H1 (cell line): ENCODE data around the gene SLC18A3. TPM values are rescaled to one million over a fixed set of nuclear protein-coding genes. Genes with fewer than 3 reads are reported as not detected.

Experiments used
- CTCF ChIA-PET: fragments of 300-600 bp; sonication (Branson Sonifier 250); formaldehyde crosslinking; loops from one replicate; lab custom pipeline; 2021; ENCODE audit not compliant: partially characterized antibody; lab: Charles Lee
- POLR2A ChIA-PET: fragments of 300-600 bp; sonication (Branson Sonifier 250); formaldehyde crosslinking; loops from one replicate; lab custom pipeline; 2021; ENCODE audit warnings: inconsistent platforms; ENCODE audit not compliant: partially characterized antibody; lab: Charles Lee
- DNase-seq, 2 experiments: peaks; one replicate each; pipeline versions ENCODE4 v3.0.0 to v3.0.0-alpha.2; 2010 to 2022; ENCODE audit warnings: low spot score in 2 of 2, low read depth in 1 of 2, mixed read lengths in 1 of 2
- FAIRE-seq: peaks from 2 replicates; lab custom pipeline; 2011; peaks lifted over from hg19 to GRCh38; lab: Jason Lieb, UNC
- H2AFZ ChIP-seq: 2 replicates; pipeline ENCODE4 v1.8.1; 2012; ENCODE audit warnings: low read length, inconsistent platforms
- H2AK5ac ChIP-seq: 2 replicates; pipeline ENCODE4 v1.6.1; 2013; ENCODE audit warnings: low read depth, low read length
- H2BK120ac ChIP-seq: replicated peaks from 2 replicates; pipeline ENCODE3; 2013; ENCODE audit warnings: low read depth, low read length, inconsistent platforms
- H2BK12ac ChIP-seq: 2 replicates; pipeline ENCODE4 v1.6.1; 2013; ENCODE audit warnings: low read depth, low read length
- H2BK15ac ChIP-seq: 2 replicates; pipeline ENCODE4 v1.6.1; 2013; ENCODE audit warnings: low read length
- H2BK20ac ChIP-seq: 2 replicates; pipeline ENCODE4 v1.6.1; 2013; ENCODE audit warnings: low read length
- H2BK5ac ChIP-seq: 2 replicates; pipeline ENCODE4 v1.6.1; 2013; ENCODE audit warnings: low read depth, low read length
- H3K14ac ChIP-seq: 2 replicates; pipeline ENCODE4 v1.6.1; 2013; ENCODE audit warnings: inconsistent platforms; ENCODE audit not compliant: insufficient read length
- H3K18ac ChIP-seq: 2 replicates; pipeline ENCODE4 v1.6.1; 2013; ENCODE audit warnings: low read length; ENCODE audit errors: extremely low read depth
- H3K23ac ChIP-seq: 2 replicates; pipeline ENCODE4 v1.6.1; 2013; ENCODE audit warnings: inconsistent platforms; ENCODE audit not compliant: insufficient read length
- H3K23me2 ChIP-seq: 2 replicates; pipeline ENCODE4 v1.6.1; 2013; ENCODE audit warnings: low read depth, low read length
- H3K27ac ChIP-seq: 2 replicates; pipeline ENCODE4 v1.6.1; 2011; ENCODE audit warnings: low read depth, low read length, inconsistent platforms
- H3K27me3 ChIP-seq, 4 experiments: replicated peaks in 1 of 4; 1 replicate in 1 of 4; 2 replicates in 3 of 4; pipeline versions ENCODE4 v1.6.1 to v1.8.1; 2011 to 2013; ENCODE audit warnings: low read length in 3 of 4, mild to moderate bottlenecking in 3 of 4, inconsistent platforms in 2 of 4, mixed read lengths in 2 of 4, moderate library complexity in 1 of 4; ENCODE audit not compliant: control insufficient read depth in 3 of 4, insufficient read depth in 3 of 4; ENCODE audit errors: extremely low read depth in 1 of 4
- H3K36me3 ChIP-seq, 4 experiments: 2 replicates each; pipeline versions ENCODE4 v1.6.1 to v1.8.1; 2011 to 2013; ENCODE audit warnings: mild to moderate bottlenecking in 4 of 4, low read length in 3 of 4, moderate library complexity in 2 of 4, control low read depth in 1 of 4, inconsistent platforms in 1 of 4; ENCODE audit not compliant: insufficient read depth in 4 of 4, control insufficient read depth in 2 of 4
- H3K4ac ChIP-seq: replicated peaks from 2 replicates; pipeline ENCODE3; 2013; ENCODE audit warnings: low read length, low read depth, mixed read lengths, inconsistent platforms; ENCODE audit not compliant: insufficient read length
- H3K4me1 ChIP-seq, 4 experiments: replicated peaks in 1 of 4; 1 replicate in 1 of 4; 2 replicates in 3 of 4; pipeline versions ENCODE4 v1.6.1 to v1.8.1; 2011 to 2013; ENCODE audit warnings: low read length in 3 of 4, inconsistent platforms in 2 of 4, mixed read lengths in 1 of 4; ENCODE audit not compliant: insufficient read depth in 4 of 4, control insufficient read depth in 3 of 4
- H3K4me2 ChIP-seq, 2 experiments: 2 replicates each; pipeline versions ENCODE4 v1.6.1 to v1.8.1; 2011 to 2013; ENCODE audit warnings: low read depth in 2 of 2, low read length in 2 of 2, control low read depth in 1 of 2, inconsistent platforms in 1 of 2, mild to moderate bottlenecking in 1 of 2; ENCODE audit not compliant: insufficient read depth in 1 of 2
- H3K4me3 ChIP-seq, 4 experiments: fragments of 200-600, 300-600 bp in 1 of 4; sonication (generic), shearing (Covaris generic), sonication (Bioruptor Twin) in 1 of 4; 2 replicates each; pipeline versions ENCODE4 v1.5.1 to v1.8.1; 2011 to 2016; ENCODE audit warnings: low read length in 4 of 4, low read depth in 3 of 4, control low read depth in 2 of 4, inconsistent platforms in 2 of 4, mild to moderate bottlenecking in 2 of 4, mixed read lengths in 1 of 4, moderate library complexity in 1 of 4; ENCODE audit not compliant: insufficient read depth in 2 of 4; ENCODE audit errors: extremely low read depth in 1 of 4
- H3K56ac ChIP-seq: replicated peaks from 2 replicates; pipeline ENCODE3; 2013; ENCODE audit warnings: low read depth, mild to moderate bottlenecking, mixed read lengths, low read length, inconsistent platforms; ENCODE audit not compliant: insufficient read length
- H3K79me1 ChIP-seq: 2 replicates; pipeline ENCODE4 v1.6.1; 2013; ENCODE audit warnings: low read depth, low read length, control low read depth
- H3K79me2 ChIP-seq, 2 experiments: 2 replicates each; pipeline versions ENCODE4 v1.6.1 to v1.8.1; 2012 to 2013; ENCODE audit warnings: low read length in 2 of 2, mild to moderate bottlenecking in 2 of 2, inconsistent platforms in 1 of 2; ENCODE audit not compliant: insufficient read depth in 2 of 2, control insufficient read depth in 1 of 2
- H3K9ac ChIP-seq, 4 experiments: replicated peaks in 1 of 4; 1 replicate in 1 of 4; 2 replicates in 3 of 4; pipeline versions ENCODE4 v1.6.1 to v1.8.1; 2011 to 2013; ENCODE audit warnings: low read depth in 3 of 4, low read length in 3 of 4, control low read depth in 2 of 4, mild to moderate bottlenecking in 2 of 4, moderate library complexity in 2 of 4, inconsistent platforms in 1 of 4; ENCODE audit errors: extremely low read depth in 1 of 4
- H3K9me3 ChIP-seq, 2 experiments: 2 replicates each; pipeline versions ENCODE4 v1.6.1 to v1.8.1; 2012 to 2013; ENCODE audit warnings: mild to moderate bottlenecking in 2 of 2, moderate library complexity in 2 of 2, control low read depth in 1 of 2, inconsistent platforms in 1 of 2, low read depth in 1 of 2, low read length in 1 of 2, mixed read lengths in 1 of 2; ENCODE audit not compliant: insufficient read depth in 2 of 2
- H4K20me1 ChIP-seq, 2 experiments: replicated peaks in 1 of 2; 2 replicates each; pipeline versions ENCODE3 to v1.8.1; 2011 to 2013; ENCODE audit warnings: inconsistent platforms in 2 of 2, low read length in 2 of 2, mild to moderate bottlenecking in 1 of 2; ENCODE audit not compliant: insufficient read depth in 2 of 2, control insufficient read depth in 1 of 2
- H4K5ac ChIP-seq: 2 replicates; pipeline ENCODE4 v1.6.1; 2013; ENCODE audit warnings: low read length, low read depth, mixed read lengths, inconsistent platforms; ENCODE audit not compliant: insufficient read length
- H4K8ac ChIP-seq: 2 replicates; pipeline ENCODE4 v1.8.0; 2013; ENCODE audit warnings: mild to moderate bottlenecking, moderate library complexity, low read length, inconsistent platforms; ENCODE audit not compliant: insufficient read depth; ENCODE audit errors: extremely low read depth
- H4K91ac ChIP-seq: replicated peaks from 2 replicates; pipeline ENCODE3; 2013; ENCODE audit warnings: low read length, mixed read lengths, inconsistent platforms; ENCODE audit not compliant: insufficient read length
- CHD2 ChIP-seq: IDR thresholded peaks from 2 replicates; pipeline ENCODE4 v1.6.1; 2012; ENCODE audit warnings: low read length, improper control_type of control experiment
- EZH2 ChIP-seq: fragments of 200-600 bp; sonication (generic); IDR thresholded peaks from 2 replicates; pipeline ENCODE4 v1.7.1; 2012; ENCODE audit warnings: low read depth, mild to moderate bottlenecking, moderate library complexity, low read length, inconsistent platforms; ENCODE audit not compliant: severe bottlenecking
- RAD21 ChIP-seq, 2 experiments: IDR thresholded peaks in 1 of 2; conservative IDR thresholded peaks in 1 of 2; 2 replicates each; pipeline ENCODE4 v1.6.1; 2011; ENCODE audit warnings: low read depth in 2 of 2, low read length in 2 of 2, improper control_type of control experiment in 1 of 2, inconsistent platforms in 1 of 2, mild to moderate bottlenecking in 1 of 2, moderate library complexity in 1 of 2
- RNF2 ChIP-seq: fragments of 200-900, 300-1000 bp; sonication (generic); IDR thresholded peaks from 2 replicates; pipeline ENCODE4 v1.7.1; 2016; ENCODE audit warnings: borderline replicate concordance, low read depth, mild to moderate bottlenecking, antibody characterized with exemption, low read length; ENCODE audit not compliant: poor library complexity, severe bottlenecking; ENCODE audit errors: missing control alignments
- SAP30 ChIP-seq: fragments of 300-600 bp; sonication (generic); IDR thresholded peaks from 2 replicates; pipeline ENCODE4 v1.7.1; 2012; ENCODE audit warnings: low read length, moderate library complexity, mild to moderate bottlenecking, inconsistent platforms; ENCODE audit not compliant: insufficient read depth, insufficient replicate concordance
- SIN3A ChIP-seq, 2 experiments: IDR thresholded peaks in 1 of 2; conservative IDR thresholded peaks in 1 of 2; 2 replicates each; pipeline ENCODE4 v1.6.1; 2011 to 2012; ENCODE audit warnings: low read length in 2 of 2, improper control_type of control experiment in 1 of 2, low read depth in 1 of 2, mild to moderate bottlenecking in 1 of 2
- ZNF274 ChIP-seq: IDR thresholded peaks from 2 replicates; pipeline ENCODE4 v1.7.0; 2012; ENCODE audit warnings: low read length, borderline replicate concordance; ENCODE audit errors: extremely low read depth
- WGBS, 2 experiments: shearing (Covaris generic) in 1 of 2; methylation state at CpG; one replicate each; pipeline versions ENCODE4 v1.1.6 to v1.1.7; 2013 to 2015; ENCODE audit warnings: low lambda C conversion rate in 2 of 2, mixed read lengths in 2 of 2, inconsistent platforms in 1 of 2, low coverage in 1 of 2, missing lambda C conversion rate in 1 of 2; ENCODE audit not compliant: insufficient replicate concordance in 2 of 2, insufficient coverage in 1 of 2, insufficient read length in 1 of 2; ENCODE audit errors: extremely low coverage in 1 of 2, missing lambda C conversion rate in 1 of 2; 5-methylcytosine and 5-hydroxymethylcytosine counted together
- polyA plus RNA-seq, 7 experiments: library from polyadenylated mRNA; depleted of rRNA in 3 of 7; stranded (reverse) in 5 of 7; unstranded in 2 of 7; fragments of >200 nt in 5 of 7; fragments of 200-250 nt in 2 of 7; gene quantifications; 1 replicate in 5 of 7; 2 replicates in 1 of 7; 4 replicates in 1 of 7; pipeline versions ENCODE4 v1.2.1 to v1.2.3, GENCODE V29; 2011 to 2013; ENCODE audit warnings: missing spikeins in 2 of 7, mixed read lengths in 2 of 7
- total RNA-seq: library from RNA; stranded (reverse); fragmentation: NEBNext Ultra II Directional; extraction: Animal tissue kit (Norgen Biotek cat#: 25700); gene quantifications from 2 replicates; pipeline ENCODE4 v1.2.1, GENCODE V29; 2021
- TF ChIP-seq, protein P1 (sequence below), 3 experiments: IDR thresholded peaks; 1 replicate in 2 of 3; 2 replicates in 1 of 3; pipeline versions ENCODE4 v1.5.1 to v1.6.1; 2011; ENCODE audit warnings: low read length in 3 of 3, mild to moderate bottlenecking in 3 of 3, inconsistent platforms in 2 of 3, low read depth in 1 of 3, moderate library complexity in 1 of 3; ENCODE audit not compliant: insufficient read depth in 1 of 3; ENCODE audit errors: control extremely low read depth in 1 of 3

SLC18A3 gene
- total and polyA plus RNA-seq, 2 of the 8 experiments (the other 6 are each of a cell fraction or from before 2014, with no cell fraction given) = 0.17 TPM; not detected in 1

DNA sequence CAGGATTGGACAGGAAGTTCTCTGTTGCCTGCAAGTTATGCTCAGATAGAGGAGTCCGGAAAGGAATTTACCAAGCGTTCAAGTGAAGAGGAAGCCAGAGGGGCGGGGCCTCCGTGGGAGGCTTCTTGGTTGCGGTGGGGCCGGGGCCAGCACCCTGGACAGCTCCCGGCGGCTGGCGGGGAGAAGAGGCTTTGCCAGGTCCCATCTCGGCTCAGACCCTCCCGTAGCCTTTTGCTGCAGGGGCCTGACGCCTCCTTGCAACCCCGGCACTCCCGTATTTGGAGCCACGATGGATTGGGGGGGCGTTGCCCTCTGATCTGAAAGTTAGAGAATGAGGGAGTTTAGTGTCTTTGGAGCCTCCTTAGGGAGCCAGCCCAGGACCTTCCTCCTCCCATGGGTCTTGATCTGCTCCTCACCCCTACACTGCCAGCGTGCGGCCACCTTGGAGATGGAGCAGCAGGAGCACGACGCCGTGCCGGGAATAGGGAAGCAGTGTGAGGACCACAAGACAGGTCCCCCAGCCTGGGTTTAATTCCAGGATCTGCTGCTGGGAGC is 3.1 kb upstream of the SLC18A3 start:
- Histone ChIP-seq H3K4me2 (peak overlapping the region in 1 of 2 experiments; percentile 7; a peak in 1 of 4 replicates), H3K4ac (no peak overlapping the region), H3K56ac (no peak overlapping the region), H4K20me1 (peaks cover 3 to 31% of the 10 kb centered on the region in 2 experiments), H3K9ac (no peak overlapping the region), H3K9me3 (no peaks in the 10 kb centered on the region; a peak in 1 of 4 replicates), H2AFZ (no peak overlapping the region), H3K79me1 (no peaks in the 10 kb centered on the region), H3K79me2 (no peaks in the 10 kb centered on the region), H2BK12ac (no peak overlapping the region), H4K91ac (no peak overlapping the region), H3K23ac (no peak overlapping the region), H3K18ac (no peak overlapping the region), H2BK20ac (no peak overlapping the region), H2AK5ac (no peak overlapping the region), H3K27me3 (peaks cover 52 to 69% (median 64%) of the 10 kb centered on the region in 4 experiments), H4K5ac (no peak overlapping the region), H3K4me1 (peaks cover 0 to 27% (median 19%) of the 10 kb centered on the region in 4 experiments; a peak in 5 of 7 replicates), H2BK120ac (no peak overlapping the region), H3K36me3 (peaks cover 0 to 6% (median 0%) of the 10 kb centered on the region in 4 experiments; a peak in 1 of 8 replicates), H3K14ac (no peak overlapping the region), H2BK5ac (no peak overlapping the region), H3K27ac (no peak overlapping the region), H3K4me3 (no peak overlapping the region), H4K8ac (no peak overlapping the region), H2BK15ac (no peak overlapping the region), H3K23me2 (peaks cover 14% of the 10 kb centered on the region; the same call in 1 of the 2 replicates)
- 12% methylated on average over 22 of the region's 22 CpGs; no CpG with 5 or more reads in 1 of the 2 experiments for WGBS, 2 experiments
- FAIRE-seq (no peak), DNase-seq (peak in 1 of 2 experiments; percentile 95)
- CTCF ChIA-PET = interaction anchor here (0.9 to 6.3 kb wide), 5 partner anchors 11 to 156 kb away, joined by 3 to 30 read pairs (median 3); no protein-coding TSS in a partner anchor
- POLR2A ChIA-PET = no interaction called here
- TF ChIP-seq CHD2 (no peak), SAP30 (no peak), SIN3A (conservative IDR thresholded peaks at IDR 0.05 in 1 of 2, IDR thresholded peaks at IDR 0.05 in 1 of 2; ENCODE audit: low read depth in 1 of 2, low read length in 2 of 2) (peak; percentile 66 to 94; a peak in 2 of 4 replicates), EZH2 (no peak), ZNF274 (no peak), RNF2 (peak; percentile 39), RAD21 (IDR thresholded peaks at IDR 0.05 in 1 of 2, conservative IDR thresholded peaks at IDR 0.05 in 1 of 2; ENCODE audit: low read depth in 2 of 2, low read length in 2 of 2) (peak in 1 of 2 experiments; percentile 21; a peak in 1 of 4 replicates)
- TF ChIP-seq, protein P1, sequence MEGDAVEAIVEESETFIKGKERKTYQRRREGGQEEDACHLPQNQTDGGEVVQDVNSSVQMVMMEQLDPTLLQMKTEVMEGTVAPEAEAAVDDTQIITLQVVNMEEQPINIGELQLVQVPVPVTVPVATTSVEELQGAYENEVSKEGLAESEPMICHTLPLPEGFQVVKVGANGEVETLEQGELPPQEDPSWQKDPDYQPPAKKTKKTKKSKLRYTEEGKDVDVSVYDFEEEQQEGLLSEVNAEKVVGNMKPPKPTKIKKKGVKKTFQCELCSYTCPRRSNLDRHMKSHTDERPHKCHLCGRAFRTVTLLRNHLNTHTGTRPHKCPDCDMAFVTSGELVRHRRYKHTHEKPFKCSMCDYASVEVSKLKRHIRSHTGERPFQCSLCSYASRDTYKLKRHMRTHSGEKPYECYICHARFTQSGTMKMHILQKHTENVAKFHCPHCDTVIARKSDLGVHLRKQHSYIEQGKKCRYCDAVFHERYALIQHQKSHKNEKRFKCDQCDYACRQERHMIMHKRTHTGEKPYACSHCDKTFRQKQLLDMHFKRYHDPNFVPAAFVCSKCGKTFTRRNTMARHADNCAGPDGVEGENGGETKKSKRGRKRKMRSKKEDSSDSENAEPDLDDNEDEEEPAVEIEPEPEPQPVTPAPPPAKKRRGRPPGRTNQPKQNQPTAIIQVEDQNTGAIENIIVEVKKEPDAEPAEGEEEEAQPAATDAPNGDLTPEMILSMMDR (IDR thresholded peaks at IDR 0.05; ENCODE audit: control extremely low read depth in 1 of 3, insufficient read depth in 1 of 3, low read depth in 1 of 3, low read length in 3 of 3) = no peak
